GM19043 (cell line): Measurements from ENCODE around the gene CANT1.

Experiments
- ATAC-seq: cut with Tn5 transposase; IDR thresholded peaks from one replicate; pipeline ENCODE4 v1.9.1; 2021; ENCODE audit warnings: low read depth; ENCODE audit not compliant: unreplicated experiment

Gene CANT1

GRCh38 chr17:78981010-78981888, 28.3 kb downstream of the CANT1 start:
- no peak for ATAC-seq

- no peak for ATAC-seq
These were observed 29.0 kb downstream of the CANT1 start for GRCh38 chr17:78980624-78980972.

GRCh38 chr17:78979780-78980623, 29.6 kb downstream of the CANT1 start, which contains the start of gene LGALS3BP:
LGALS3BP (minus strand) TSS chr17:78979923; CDS start chr17:78977191, 2,732 bp downstream.
- no peak for ATAC-seq

DNA sequence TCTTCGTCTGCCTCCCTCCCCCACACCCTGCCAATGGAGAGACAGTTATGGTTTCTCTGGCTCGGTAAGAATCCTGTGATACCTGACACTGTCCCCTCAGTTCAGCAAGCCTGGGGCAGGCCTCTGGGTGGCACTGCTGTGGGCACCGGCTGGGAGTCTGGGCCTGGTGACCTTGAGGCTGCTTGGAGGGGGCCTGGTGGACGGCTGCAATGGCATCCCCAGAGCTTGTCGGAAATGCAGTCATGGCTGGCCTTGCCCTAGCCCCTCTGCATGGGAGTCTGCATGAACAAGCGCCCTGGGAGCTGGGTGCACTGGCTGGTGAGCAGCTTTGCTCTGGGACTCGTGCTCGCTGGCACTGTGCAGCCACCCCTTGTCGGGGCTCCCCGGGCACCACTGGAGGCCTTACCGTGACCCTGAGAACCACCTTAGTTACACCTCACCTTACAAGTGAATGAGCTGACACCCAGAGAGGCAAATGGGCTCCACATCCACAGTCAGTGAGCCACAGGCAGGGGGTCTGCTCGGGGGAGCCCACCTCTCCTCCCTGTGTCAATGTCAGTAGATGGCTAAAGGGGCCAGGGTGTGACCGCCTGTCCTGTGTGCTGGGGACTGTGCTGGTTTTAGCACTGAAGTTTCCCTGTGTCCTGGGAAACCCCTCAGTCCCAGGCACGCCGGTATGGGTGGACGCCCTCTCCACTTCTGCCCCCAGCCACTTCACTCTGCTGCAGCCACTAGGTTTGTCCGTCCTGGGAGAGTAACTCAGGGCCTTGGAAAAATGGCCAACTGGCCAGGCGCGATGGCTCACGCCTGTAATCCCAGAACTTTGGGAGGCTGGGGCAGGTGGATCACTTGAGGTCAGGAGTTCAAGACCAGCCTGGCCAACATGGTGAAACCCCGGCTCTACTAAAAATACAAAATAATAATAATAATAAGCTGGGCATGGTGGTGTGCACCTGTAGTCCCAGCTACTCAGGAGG, 31.3 kb downstream of the CANT1 start:
- no peak for ATAC-seq

DNA sequence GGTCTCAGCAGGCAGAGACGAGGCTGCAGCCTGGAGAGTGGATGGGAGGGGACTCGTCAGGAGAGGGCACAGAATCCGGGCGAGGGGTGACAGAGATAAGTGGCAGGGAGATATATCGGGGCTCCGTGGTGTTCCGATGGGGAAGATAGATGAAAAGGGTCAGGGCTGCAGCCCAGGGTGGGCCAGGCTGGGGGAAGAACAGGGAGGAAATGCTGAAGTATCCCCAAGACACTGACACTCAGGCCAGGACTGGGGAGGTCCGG, 32.0 kb downstream of the CANT1 start:
- ATAC-seq, result no peak

GRCh38 chr17:78976907-78977680, 32.5 kb downstream of the CANT1 start:
- no peak for ATAC-seq

DNA sequence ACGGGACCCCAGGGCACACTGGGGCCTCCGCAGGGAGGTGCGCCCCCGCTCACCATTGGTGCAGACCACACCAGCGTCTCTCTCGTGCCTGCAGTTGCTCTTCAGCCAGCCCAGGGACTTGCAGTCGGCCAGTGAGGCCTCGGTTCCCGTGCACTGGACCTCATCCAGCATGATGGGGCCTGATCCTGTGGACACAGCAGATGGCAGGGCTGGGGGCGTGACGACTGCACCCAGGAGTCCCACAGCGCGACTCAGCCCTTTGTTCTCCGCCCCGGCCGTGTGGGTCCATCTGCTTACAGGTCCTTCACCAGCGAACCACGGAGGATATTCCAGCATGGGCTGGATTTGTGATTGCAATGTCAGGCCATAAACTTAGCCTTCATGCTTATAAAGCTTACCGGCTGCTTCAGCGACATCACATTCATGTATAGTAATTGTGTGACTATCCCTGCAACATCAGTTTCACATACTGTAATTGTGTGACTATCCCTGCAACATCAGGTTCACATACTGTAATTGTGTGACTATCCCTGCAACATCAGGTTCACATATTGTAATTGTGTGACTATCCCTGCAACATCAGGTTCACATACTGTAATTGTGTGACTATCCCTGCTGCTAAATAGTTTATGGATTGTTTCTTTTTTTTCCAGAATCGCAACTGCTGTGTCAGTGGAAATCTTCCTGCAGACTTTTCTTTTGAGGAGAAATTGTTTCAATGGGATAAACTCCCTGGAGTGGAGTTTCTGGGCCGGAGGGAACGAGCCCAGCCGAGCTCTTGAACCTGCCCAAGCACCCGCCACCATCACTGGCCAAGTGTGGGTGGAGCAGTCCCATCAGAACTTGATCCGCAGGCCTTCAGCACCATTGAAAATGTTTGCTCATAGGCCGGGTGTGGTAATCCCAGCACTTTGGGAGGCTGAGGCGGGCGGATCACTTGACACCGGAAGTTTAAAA, 34.7 kb downstream of the CANT1 start:
- no peak for ATAC-seq

- no peak for ATAC-seq
These were observed 35.6 kb downstream of the CANT1 start for GRCh38 chr17:78973792-78974520.

DNA sequence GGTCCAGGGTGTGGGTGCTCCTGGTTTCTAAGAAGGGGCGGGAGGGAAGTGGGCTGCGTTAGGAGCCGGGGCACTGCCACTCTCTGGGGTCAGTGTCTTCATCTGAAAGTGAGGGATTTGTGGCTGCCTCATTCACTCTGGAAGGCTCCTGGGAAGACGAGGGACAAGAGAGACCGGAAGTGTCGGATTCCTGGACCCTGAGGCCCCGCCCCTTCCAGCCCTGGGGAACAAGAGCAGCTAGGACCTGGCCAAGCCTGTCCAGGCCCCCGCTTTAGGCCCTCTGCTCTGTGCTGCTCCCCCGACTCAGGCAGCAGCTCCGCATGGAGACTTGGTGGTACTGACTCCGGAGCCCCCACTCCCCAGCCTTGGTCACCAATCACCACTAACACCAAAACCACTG, 36.4 kb downstream of the CANT1 start:
- no peak for ATAC-seq

DNA sequence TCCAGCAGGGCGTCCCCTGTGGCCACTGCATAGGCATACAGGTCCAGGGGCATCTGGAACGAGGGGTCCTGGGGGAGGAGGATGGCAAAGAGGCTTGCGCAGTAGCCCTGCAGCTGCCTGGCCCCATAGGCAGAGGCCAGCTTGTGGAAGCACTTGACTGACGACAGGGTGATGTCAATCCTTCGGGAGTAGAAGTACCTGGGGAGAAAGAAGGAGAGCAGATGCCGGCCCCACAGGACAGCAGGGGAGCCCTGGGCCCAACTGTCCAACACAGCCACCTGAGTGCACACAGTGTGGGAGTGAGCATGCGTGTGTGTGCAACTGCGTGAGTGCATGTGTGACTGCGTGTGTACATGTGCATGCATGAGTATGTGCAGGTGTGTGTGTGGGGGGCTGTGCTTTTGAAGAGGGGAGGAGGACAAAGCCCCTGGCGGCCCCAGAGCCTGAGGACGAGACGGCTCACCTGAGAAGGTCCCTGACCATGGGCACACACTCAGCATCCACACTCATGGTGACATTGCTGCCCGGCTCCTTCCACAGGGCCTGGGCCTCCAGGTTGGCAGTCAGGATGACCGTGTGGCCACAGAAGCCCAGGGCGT, 37.0 kb downstream of the CANT1 start:
- ATAC-seq, result no peak

- ATAC-seq, result no peak
These were observed 37.6 kb downstream of the CANT1 start for GRCh38 chr17:78971756-78972506.

GRCh38 chr17:78970834-78971755, 38.5 kb downstream of the CANT1 start:
- ATAC-seq, result no peak

- no peak for ATAC-seq
These were observed 39.7 kb downstream of the CANT1 start for GRCh38 chr17:78969865-78970264.

DNA sequence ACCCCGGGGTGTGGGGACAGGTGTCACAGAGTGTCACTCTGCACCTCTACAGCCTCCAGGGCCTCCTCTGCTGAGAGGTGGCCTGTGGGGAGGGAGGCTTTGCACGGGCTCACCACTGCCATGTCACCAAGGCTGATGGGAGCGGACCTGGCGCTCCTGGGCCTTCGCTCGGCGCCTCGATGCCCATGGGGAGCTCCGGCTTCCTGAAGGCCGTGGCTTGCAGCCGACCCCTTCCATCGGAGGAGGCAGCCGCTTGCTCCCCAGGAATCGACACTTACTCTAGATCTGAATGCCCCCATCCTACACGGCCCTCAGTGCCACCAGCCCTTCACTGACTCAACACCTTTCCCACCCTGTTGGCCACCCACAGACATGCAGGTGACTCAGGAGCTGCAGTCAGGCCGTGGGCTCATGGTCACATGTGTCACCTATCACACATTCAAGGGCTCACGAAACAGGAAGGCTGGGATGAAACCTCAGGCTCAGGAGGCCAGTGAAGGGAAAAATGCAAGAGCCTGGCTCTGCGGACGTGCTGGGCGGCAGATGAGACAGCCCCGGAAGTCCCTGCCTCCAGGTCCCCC, 41.7 kb downstream of the CANT1 start:
- ATAC-seq, result no peak

GRCh38 chr17:78966910-78967600, 42.5 kb downstream of the CANT1 start:
- ATAC-seq, result no peak
